Measurements from ENCODE around the gene MEF2B. TPM values are rescaled to one million over a fixed set of nuclear protein-coding genes. Genes with fewer than 3 reads are reported as not detected.
"Not testable (repeated sequence)": the region's sequence is repeated elsewhere in the genome, so short reads cannot be mapped to it uniquely, and the experiment has no call there.

The MEF2B gene
- total RNA-seq, 3 donors from 2014 or later: 2.2 to 3.7 (median 2.3) TPM

- ATAC-seq (no peak), DNase-seq (no peak)
- H3K4me1 Mint-ChIP-seq (ENCODE audit: low read depth): no peaks in the 10 kb centered on the region
- no peaks in the 10 kb centered on the region for H3K27me3 Mint-ChIP-seq (ENCODE audit: low read depth)
- no peaks in the 10 kb centered on the region for H3K9me3 Mint-ChIP-seq
- peaks cover 13% of the 10 kb centered on the region for H3K36me3 Mint-ChIP-seq (ENCODE audit: insufficient read depth)
- H3K4me3 Mint-ChIP-seq: no peak overlapping the region
Observed at GRCh38 chr19:19179548-19180441, 9.7 kb upstream of the MEF2B start.

- no peak for DNase-seq
- H3K4me1 Mint-ChIP-seq (ENCODE audit: low read depth): no peaks in the 10 kb centered on the region
- H3K27me3 Mint-ChIP-seq (ENCODE audit: low read depth): no peaks in the 10 kb centered on the region
- H3K4me3 Mint-ChIP-seq: no peak overlapping the region
- no peak for ATAC-seq
- no peaks in the 10 kb centered on the region for H3K9me3 Mint-ChIP-seq
- H3K36me3 Mint-ChIP-seq (ENCODE audit: insufficient read depth): peaks cover 7% of the 10 kb centered on the region
Observed at GRCh38 chr19:19176950-19177349, 6.9 kb upstream of the MEF2B start.

DNA sequence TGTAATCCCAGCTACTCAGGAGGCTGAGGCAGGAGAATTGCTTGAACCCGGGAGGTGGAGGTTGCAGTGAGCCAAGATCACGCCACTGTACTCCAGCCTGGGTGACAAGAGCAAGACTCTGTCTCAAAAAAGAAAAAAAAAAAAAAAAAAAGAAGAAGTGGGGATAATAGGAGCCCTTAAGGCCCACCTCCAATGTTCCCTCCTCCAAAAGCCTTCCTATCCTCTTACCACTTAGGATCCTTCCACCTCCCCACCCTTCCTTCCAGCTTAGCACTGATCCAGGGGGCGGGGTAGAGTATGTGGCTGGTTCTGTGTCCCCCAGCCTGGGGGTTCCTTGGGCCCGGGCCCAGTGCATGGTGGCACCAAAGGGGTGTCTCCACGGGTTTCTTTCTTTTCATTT is 3.2 kb upstream of the MEF2B start:
- DNase-seq; H3K27me3 Mint-ChIP-seq (ENCODE audit: low read depth); H3K4me3 Mint-ChIP-seq; H3K36me3 Mint-ChIP-seq (ENCODE audit: insufficient read depth); ATAC-seq; H3K9me3 Mint-ChIP-seq: not testable (repeated sequence)
- peaks cover 14% of the 10 kb centered on the region for H3K4me1 Mint-ChIP-seq (ENCODE audit: low read depth)

GRCh38 chr19:19171821-19172532 is 1.9 kb upstream of the MEF2B start:
- no peak overlapping the region for H3K4me3 Mint-ChIP-seq

GRCh38 chr19:19170873-19171672 is 1.0 kb upstream of the MEF2B start:
- no peaks in the 10 kb centered on the region for H3K36me3 Mint-ChIP-seq (ENCODE audit: insufficient read depth)
- no peaks in the 10 kb centered on the region for H3K27me3 Mint-ChIP-seq (ENCODE audit: low read depth)
- ATAC-seq (no peak), DNase-seq (no peak)
- no peaks in the 10 kb centered on the region for H3K9me3 Mint-ChIP-seq
- no peak overlapping the region for H3K4me3 Mint-ChIP-seq
- peaks cover 14% of the 10 kb centered on the region for H3K4me1 Mint-ChIP-seq (ENCODE audit: low read depth)

More at GRCh38 chr19:19171821-19172532, 1.9 kb upstream of the MEF2B start:
- Mint-ChIP-seq H3K9me3 (no peaks in the 10 kb centered on the region), H3K4me1 (ENCODE audit: low read depth) (peaks cover 14% of the 10 kb centered on the region), H3K27me3 (ENCODE audit: low read depth) (no peaks in the 10 kb centered on the region), H3K36me3 (ENCODE audit: insufficient read depth) (no peaks in the 10 kb centered on the region)
- no peak for ATAC-seq
- DNase-seq: no peak

- peaks cover 14% of the 10 kb centered on the region for H3K4me1 Mint-ChIP-seq (ENCODE audit: low read depth)
- ATAC-seq (peak in 1 of 2 donors; percentile 11), DNase-seq (no peak)
- H3K36me3 Mint-ChIP-seq (ENCODE audit: insufficient read depth): no peaks in the 10 kb centered on the region
- H3K9me3 Mint-ChIP-seq: no peaks in the 10 kb centered on the region
- H3K27me3 Mint-ChIP-seq (ENCODE audit: low read depth): no peaks in the 10 kb centered on the region
- peak overlapping the region; percentile 37 for H3K4me3 Mint-ChIP-seq
Observed at GRCh38 chr19:19169236-19170052, 619 bp downstream of the MEF2B start.

DNA sequence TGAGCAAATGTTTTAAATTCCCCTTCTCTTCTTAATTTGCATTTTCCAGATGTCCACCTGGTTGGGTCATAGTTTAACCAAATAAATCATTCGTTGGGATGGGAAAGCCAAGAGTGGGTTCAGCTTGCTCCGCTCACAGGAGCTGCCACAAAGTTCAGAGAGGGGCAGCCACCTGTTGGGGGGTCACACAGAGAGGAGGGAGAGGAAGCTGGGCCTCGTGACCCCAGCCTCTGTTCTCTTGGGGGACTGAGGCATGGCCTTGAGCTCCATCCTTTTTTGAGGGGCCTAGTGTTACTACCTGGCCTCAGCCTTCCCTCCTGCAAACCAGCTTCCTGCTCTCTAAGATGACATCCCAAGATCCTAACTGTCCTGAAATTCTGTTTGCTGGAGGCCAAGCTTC is 2.5 kb downstream of the MEF2B start:
- no peaks in the 10 kb centered on the region for H3K36me3 Mint-ChIP-seq (ENCODE audit: insufficient read depth)

GRCh38 chr19:19165396-19165795 is 4.7 kb downstream of the MEF2B start:
- ATAC-seq (no peak), DNase-seq (no peak)
- H3K4me1 Mint-ChIP-seq (ENCODE audit: low read depth): peaks cover 8% of the 10 kb centered on the region
- no peaks in the 10 kb centered on the region for H3K9me3 Mint-ChIP-seq
- no peaks in the 10 kb centered on the region for H3K27me3 Mint-ChIP-seq (ENCODE audit: low read depth)
- no peak overlapping the region for H3K4me3 Mint-ChIP-seq
- no peaks in the 10 kb centered on the region for H3K36me3 Mint-ChIP-seq (ENCODE audit: insufficient read depth)

More for the DNA sequence above, 2.5 kb downstream of the MEF2B start:
- Mint-ChIP-seq H3K4me1 (ENCODE audit: low read depth) (peaks cover 14% of the 10 kb centered on the region), H3K27me3 (ENCODE audit: low read depth) (no peaks in the 10 kb centered on the region), H3K4me3 (no peak overlapping the region), H3K9me3 (no peaks in the 10 kb centered on the region)
- ATAC-seq (no peak), DNase-seq (no peak)

GRCh38 chr19:19162495-19162894 is 7.6 kb downstream of the MEF2B start:
- no peak for DNase-seq
- H3K27me3 Mint-ChIP-seq (ENCODE audit: low read depth): no peaks in the 10 kb centered on the region
- H3K4me3 Mint-ChIP-seq: no peak overlapping the region
- H3K9me3 Mint-ChIP-seq: no peaks in the 10 kb centered on the region
- ATAC-seq: no peak
- H3K4me1 Mint-ChIP-seq (ENCODE audit: low read depth): no peaks in the 10 kb centered on the region
- H3K36me3 Mint-ChIP-seq (ENCODE audit: insufficient read depth): no peaks in the 10 kb centered on the region

DNA sequence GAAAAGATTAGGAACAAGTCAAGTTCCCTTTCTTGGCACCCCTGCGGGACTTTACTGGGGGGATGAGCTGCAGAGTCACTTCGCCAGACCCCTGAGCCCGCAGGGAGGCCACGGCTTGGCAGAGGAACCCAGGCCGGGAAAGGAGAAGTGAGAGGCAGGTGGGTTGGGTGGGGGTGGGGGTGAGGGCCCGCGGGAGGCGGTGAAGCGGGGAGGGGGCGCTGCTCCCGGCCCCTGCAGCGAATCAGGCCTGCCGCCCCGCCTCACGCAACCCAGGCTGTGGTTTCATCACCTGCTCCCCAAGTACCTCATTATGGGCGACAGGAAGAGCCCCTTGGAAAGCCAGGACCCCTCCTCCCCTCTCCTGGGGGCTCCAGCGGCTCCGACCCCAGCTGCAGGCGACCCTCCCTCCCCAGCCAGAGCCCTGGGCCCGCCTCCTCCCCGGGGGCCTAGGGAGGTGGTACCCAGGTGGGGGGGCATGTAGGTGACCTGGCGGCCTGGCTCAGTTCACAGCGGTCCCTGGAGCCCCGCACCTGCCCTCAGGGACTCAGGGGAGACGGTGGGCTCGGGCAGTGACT is 9.5 kb downstream of the MEF2B start:
- no peaks in the 10 kb centered on the region for H3K4me1 Mint-ChIP-seq (ENCODE audit: low read depth)
- H3K27me3 Mint-ChIP-seq (ENCODE audit: low read depth): no peaks in the 10 kb centered on the region
- ATAC-seq: no peak
- DNase-seq: no peak
- H3K9me3 Mint-ChIP-seq: no peaks in the 10 kb centered on the region
- no peak overlapping the region for H3K4me3 Mint-ChIP-seq
- H3K36me3 Mint-ChIP-seq (ENCODE audit: insufficient read depth): peaks cover 10% of the 10 kb centered on the region

GRCh38 chr19:19159534-19159933 is 10.5 kb downstream of the MEF2B start:
- Mint-ChIP-seq H3K27me3 (ENCODE audit: low read depth) (no peaks in the 10 kb centered on the region), H3K9me3 (no peaks in the 10 kb centered on the region), H3K36me3 (ENCODE audit: insufficient read depth) (peaks cover 11% of the 10 kb centered on the region), H3K4me3 (no peak overlapping the region), H3K4me1 (ENCODE audit: low read depth) (no peaks in the 10 kb centered on the region)
- DNase-seq: no peak
- ATAC-seq: no peak

DNA sequence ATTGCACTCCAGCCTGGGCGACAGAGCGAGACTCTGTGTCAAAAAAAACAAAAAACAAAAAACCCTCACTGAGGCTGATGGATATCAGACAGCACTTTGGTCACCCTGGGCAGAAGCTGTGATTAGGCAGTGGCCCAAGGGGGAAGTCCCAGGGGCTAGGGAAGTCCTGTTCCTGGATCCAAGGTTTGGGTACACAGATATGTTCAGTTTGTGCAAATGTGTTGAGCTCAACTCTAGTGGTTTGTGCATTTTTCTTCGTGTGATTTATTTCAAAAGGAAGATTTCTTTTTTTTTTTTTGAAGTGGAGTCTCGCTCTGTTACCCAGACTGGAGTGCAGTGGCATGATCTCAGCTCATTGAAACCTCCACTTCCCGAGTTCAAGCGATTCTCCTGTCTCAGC is 12.3 kb downstream of the MEF2B start:
- H3K4me1 Mint-ChIP-seq (ENCODE audit: low read depth): no peaks in the 10 kb centered on the region
- H3K27me3 Mint-ChIP-seq (ENCODE audit: low read depth): no peaks in the 10 kb centered on the region
- no peaks in the 10 kb centered on the region for H3K9me3 Mint-ChIP-seq
- peaks cover 11% of the 10 kb centered on the region for H3K36me3 Mint-ChIP-seq (ENCODE audit: insufficient read depth)
- DNase-seq: no peak
- H3K4me3 Mint-ChIP-seq: no peak overlapping the region
- ATAC-seq: no peak

- ATAC-seq (no peak), DNase-seq (no peak)
- Mint-ChIP-seq H3K27me3 (ENCODE audit: low read depth) (no peaks in the 10 kb centered on the region), H3K4me1 (ENCODE audit: low read depth) (no peaks in the 10 kb centered on the region), H3K36me3 (ENCODE audit: insufficient read depth) (peaks cover 11% of the 10 kb centered on the region), H3K4me3 (no peak overlapping the region), H3K9me3 (no peaks in the 10 kb centered on the region)
Observed at GRCh38 chr19:19155495-19156219, 14.4 kb downstream of the MEF2B start.
